Activated naive CD4-positive, alpha-beta T cell treated with anti-CD3 and anti-CD28 coated beads, Interleukin-2, amount 50 U/mL, for 72 hours (primary cell): ENCODE results near the gene ZNF280A. TPM values are rescaled to one million over a fixed set of nuclear protein-coding genes. Genes with fewer than 3 reads are reported as not detected.
A peak's percentile ranks its signal among the peaks of the same experiment; 100 is the strongest.
"Not testable (repeated sequence)": the region's sequence is repeated elsewhere in the genome, so short reads cannot be mapped to it uniquely, and the experiment has no call there.

Source experiments
- ATAC-seq, 2 donors: fragments of 150-1000 bp; cut with Tn5 transposase; 2 replicates each; pipeline ENCODE4 v1.10.0; 2021; ENCODE audit warnings: mild to moderate bottlenecking in 2 of 2, moderate library complexity in 2 of 2
- DNase-seq, 2 donors: peaks; one replicate each; pipeline ENCODE4 v3.0.0; 2021 to 2022; ENCODE audit warnings: low spot score in 2 of 2
- H3K27ac Mint-ChIP-seq, 2 donors: one replicate each; pipeline ENCODE4 v1.8.0; 2022; ENCODE audit warnings: mild to moderate bottlenecking in 2 of 2, mixed read lengths in 2 of 2
- H3K36me3 Mint-ChIP-seq, 2 donors: one replicate each; pipeline ENCODE4 v1.8.0; 2022; ENCODE audit warnings: mixed read lengths in 2 of 2
- H3K9me3 Mint-ChIP-seq, 2 donors: one replicate each; pipeline ENCODE4 v1.8.0; 2022; ENCODE audit warnings: mixed read lengths in 2 of 2
- total RNA-seq, 2 donors: library from RNA; stranded (reverse); gene quantifications; one replicate each; pipeline ENCODE4 v1.2.3, GENCODE V29; 2022

The ZNF280A gene
- total RNA-seq, 2 donors from 2014 or later, result not detected

DNA sequence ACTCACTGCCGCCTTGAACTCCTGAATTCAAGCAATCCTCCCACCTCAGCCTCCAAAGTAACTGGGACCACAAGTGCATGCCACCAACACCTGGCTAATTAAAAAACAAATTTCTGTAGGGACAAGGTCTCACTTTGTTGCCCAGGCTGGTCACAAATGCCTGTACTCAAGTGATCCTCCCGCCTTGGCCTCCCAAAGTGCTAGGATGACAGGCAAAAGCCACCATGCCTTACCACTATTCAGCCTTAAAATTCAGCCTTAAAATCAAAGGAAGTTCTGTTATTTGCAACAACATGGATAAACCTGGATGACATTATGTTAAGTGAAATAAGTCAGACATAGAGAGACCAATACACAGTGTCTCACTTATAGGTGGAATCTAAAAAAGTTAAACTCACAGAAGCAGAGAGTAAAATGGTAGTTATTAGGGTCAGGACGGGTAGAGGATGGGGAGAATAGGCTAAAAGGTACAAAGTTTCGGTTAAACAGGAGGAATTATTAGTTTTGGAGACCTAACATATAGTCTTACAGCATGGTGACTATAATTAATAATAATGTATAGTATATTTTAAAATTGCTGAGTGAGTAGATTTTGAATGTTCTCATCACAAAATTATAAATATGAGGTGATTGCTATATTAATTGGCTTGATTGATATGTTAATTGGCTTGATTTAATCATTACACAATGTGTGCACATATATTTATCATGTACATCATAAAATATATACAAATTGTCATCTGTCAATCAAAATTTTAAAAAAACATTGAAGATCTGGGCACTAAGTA lies 6.2 kb upstream of the ZNF280A start:
- no peak overlapping the region for H3K27ac Mint-ChIP-seq
- ATAC-seq, result no peak
- H3K36me3 Mint-ChIP-seq, result no peaks in the 10 kb centered on the region

DNA sequence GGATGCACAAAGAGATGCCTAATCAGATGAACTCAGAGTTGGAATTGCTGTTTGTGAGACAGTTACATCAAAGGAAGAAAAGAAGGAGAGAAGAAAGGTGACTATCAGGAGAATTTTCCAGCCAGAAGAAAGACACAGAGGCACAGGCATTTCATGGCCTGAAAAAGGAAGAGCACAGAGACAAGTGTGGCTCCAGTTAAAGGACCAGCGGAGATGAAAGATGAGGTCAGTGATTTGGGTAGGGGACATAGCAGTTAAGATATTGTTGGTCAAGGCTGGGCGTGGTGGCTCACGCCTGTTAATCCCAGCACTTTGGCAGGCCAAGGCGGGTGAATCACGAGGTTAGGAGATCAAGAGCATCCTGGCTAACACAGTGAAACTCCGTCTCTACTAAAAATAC lies 3.4 kb upstream of the ZNF280A start:
- no peak overlapping the region for H3K27ac Mint-ChIP-seq
- no peaks in the 10 kb centered on the region for H3K36me3 Mint-ChIP-seq
- H3K9me3 Mint-ChIP-seq, result no peaks in the 10 kb centered on the region
- DNase-seq (no peak), ATAC-seq (no peak)

More for the DNA sequence above, 6.2 kb upstream of the ZNF280A start:
- H3K9me3 Mint-ChIP-seq, result no peaks in the 10 kb centered on the region
- DNase-seq, result no peak

DNA sequence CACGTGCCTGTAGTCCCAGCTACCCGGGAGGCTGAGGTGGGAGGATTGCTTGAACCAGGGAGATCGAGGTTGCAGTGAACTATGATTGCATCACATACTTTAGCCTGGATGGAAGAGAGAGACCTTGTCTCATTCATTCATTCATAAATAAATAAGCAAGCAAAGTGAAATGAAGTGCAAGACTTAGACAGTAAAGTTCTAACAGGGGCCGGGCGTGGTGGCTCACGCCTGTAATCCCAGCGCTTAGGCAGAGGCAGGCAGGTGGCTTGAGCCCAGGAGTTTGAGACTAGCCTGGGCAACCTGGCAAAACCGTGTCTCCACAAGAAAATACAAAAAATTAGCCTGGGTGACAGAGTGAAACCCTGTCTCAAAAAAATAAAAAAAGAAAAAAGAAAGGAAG lies 1.6 kb upstream of the ZNF280A start:
- no peak for ATAC-seq
- DNase-seq, result no peak
- no peaks in the 10 kb centered on the region for H3K9me3 Mint-ChIP-seq
- H3K36me3 Mint-ChIP-seq, result no peaks in the 10 kb centered on the region
- no peak overlapping the region for H3K27ac Mint-ChIP-seq

DNA sequence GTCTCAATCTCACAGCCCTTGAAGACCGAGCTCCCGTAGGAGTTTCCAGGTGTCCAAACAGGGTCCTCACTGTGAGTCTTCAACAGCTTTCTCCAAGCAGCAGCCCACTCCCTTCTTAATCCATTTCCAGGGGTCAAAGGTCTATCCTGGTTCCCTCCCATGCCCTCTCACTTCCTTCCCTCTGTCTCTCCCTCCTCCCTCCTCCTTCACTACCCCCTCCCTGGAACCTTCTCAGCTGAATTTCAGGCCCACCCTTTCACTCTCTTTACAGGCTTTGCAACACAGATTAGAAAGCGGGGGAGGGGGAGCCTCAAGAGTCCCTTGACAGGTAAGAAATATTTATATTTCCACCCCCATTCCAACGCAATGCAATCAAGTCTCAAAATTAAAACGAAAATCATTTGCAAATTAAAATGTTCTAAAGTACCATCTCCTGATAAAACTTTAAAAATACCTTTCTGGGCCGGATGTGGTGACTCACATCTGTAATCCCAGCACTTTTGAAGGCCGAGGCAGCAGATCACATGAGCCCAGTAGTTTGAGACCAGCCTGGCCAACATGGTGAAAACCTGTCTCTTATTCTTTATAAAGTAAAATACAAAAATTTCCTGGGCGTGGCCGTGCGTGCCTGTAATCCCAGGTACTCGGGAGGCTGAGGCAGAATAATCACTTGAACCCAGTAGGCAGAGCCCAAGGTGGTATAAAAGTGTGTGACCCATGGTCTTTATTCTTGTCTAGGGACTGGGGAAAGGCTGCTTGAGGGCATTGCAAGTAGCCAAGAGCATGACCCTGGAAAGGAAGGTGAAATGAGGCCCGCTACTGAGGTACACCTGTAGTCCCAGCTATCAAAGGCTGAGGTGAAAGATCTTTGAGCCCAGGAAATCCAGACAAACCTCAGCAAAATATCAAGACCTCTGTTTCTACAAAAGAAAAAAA lies 865 bp upstream of the ZNF280A start:
- Mint-ChIP-seq H3K9me3 (no peaks in the 10 kb centered on the region), H3K27ac (no peak overlapping the region), H3K36me3 (no peaks in the 10 kb centered on the region)
- no peak for ATAC-seq
- DNase-seq, result no peak

DNA sequence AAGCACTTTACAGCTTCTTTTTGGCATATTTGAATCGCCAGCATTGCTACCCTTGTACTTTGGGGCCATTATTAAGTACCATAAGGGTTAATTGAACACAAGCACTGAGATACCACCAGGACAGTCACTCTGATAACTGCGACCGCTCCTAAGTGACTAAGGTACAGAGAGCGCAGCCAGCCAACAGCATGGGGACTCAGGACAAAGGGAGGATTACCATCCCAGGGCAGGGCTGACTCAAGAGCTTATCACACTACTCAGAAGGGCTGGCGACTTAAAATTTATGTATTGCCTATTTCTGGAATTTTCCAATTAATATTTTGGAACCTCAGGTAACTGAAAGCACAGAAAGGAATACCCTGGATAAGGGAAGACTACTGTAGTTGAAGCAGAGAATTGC lies 479 bp downstream of the ZNF280A start:
- Mint-ChIP-seq H3K36me3 (no peaks in the 10 kb centered on the region), H3K9me3 (no peaks in the 10 kb centered on the region), H3K27ac (no peak overlapping the region)
- ATAC-seq (no peak), DNase-seq (no peak)

DNA sequence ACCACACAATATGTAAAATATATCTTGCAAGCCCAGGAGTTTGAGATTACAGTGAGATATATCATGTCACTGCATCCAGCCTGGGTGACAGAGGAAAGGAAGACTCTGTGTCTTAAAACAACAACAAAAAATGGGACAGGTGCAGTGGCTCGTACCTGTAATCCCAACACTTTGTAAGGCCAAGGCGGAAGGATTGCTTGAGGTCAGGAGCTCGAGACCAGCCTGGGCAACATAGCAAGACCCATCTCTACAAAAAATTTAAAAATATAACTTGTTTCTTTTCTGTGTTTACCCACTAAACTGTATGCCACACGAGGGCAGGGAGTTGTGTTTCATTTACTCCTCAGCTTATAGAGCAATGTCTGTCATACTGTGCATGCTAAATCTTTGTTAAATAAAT lies 3.1 kb downstream of the ZNF280A start:
- no peak for DNase-seq
- H3K27ac Mint-ChIP-seq, result no peak overlapping the region
- no peak for ATAC-seq
- no peaks in the 10 kb centered on the region for H3K36me3 Mint-ChIP-seq
- H3K9me3 Mint-ChIP-seq, result no peaks in the 10 kb centered on the region

DNA sequence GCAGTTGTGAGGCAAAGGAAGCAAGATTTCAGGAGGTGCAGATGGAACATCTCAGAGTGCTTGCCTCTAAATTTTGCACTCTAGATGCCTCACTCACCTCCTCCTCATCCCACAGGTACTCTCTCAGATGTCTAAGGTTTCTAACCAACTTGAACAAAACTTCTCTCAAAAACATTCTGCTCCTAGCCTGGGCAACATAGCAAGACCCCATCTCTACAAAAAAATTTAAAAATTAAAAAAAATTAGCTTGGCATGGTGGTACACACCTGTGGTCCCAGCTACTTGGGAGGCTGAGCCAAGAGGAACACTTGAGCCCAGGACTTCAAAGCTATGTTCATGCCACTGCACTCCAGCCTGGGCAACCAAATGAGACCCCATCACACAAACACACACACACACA lies 4.2 kb downstream of the ZNF280A start:
- ATAC-seq, result no peak
- Mint-ChIP-seq H3K36me3 (no peaks in the 10 kb centered on the region), H3K27ac (no peak overlapping the region), H3K9me3 (no peaks in the 10 kb centered on the region)
- no peak for DNase-seq

DNA sequence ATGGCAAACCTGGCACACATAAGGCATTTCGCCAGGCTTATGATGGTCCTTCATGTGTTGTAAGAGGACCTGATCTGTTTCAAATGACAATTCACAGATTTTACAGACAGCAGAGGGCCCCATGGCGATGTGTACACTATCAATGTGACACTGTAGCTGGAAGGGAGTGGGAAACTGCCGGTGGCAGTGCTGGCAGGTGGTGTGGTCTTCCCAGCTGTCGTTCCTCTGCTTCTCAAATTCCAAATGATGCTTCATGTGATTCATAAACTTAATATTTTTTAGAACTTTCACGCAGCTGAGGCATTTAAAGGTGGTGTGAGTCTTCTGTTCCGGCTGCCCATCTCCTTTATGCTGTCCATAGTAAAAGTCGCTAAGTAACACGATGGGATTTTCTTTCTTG lies 5.6 kb downstream of the ZNF280A start:
- not testable (repeated sequence) for DNase-seq, H3K27ac Mint-ChIP-seq, H3K36me3 Mint-ChIP-seq, ATAC-seq, H3K9me3 Mint-ChIP-seq

DNA sequence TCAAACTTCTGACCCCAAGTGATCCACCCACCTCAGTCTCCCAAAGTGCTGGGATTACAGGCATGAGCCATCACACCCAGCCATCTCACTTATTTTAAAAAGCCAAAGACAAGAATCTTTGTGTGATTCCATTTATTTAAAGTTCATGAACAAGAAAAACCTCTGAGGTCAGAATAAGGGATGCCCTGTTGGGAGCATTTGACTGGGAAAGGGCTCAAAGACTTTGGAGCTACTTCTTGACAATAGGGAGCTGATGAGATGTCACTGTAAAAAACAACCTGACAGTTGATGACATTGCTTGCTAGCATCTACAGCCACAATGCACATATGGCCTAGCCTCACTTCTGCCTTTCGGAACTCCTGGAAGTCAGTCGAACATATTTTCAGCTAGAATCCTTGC lies 6.5 kb downstream of the ZNF280A start:
- DNase-seq (no peak), ATAC-seq (no peak)
- Mint-ChIP-seq H3K27ac (no peak overlapping the region), H3K9me3 (peaks cover 3 to 9% of the 10 kb centered on the region in 2 donors), H3K36me3 (peaks cover 5 to 9% of the 10 kb centered on the region in 2 donors)

DNA sequence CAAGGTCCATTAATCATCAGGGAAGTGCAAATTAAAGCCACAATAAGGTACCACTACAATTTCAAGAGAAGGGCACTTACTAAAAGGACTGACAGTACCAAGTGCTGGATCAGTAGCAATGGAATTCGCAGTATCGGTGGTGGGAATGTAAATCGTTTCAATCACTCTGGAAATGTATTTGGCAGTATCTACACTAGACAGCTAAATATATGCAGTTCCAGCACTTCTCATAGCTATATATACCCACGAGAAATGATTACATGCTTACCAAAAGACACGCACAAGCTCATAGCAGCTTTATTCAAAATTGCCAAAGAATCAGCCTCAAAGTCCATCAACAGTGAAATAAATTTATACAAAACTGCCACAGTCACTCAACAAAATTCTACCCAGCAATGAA lies 7.1 kb downstream of the ZNF280A start:
- Mint-ChIP-seq H3K36me3 (peaks cover 5 to 9% of the 10 kb centered on the region in 2 donors), H3K9me3 (peaks cover 3 to 9% of the 10 kb centered on the region in 2 donors), H3K27ac (no peak overlapping the region)
- DNase-seq, result no peak
- ATAC-seq, result no peak

DNA sequence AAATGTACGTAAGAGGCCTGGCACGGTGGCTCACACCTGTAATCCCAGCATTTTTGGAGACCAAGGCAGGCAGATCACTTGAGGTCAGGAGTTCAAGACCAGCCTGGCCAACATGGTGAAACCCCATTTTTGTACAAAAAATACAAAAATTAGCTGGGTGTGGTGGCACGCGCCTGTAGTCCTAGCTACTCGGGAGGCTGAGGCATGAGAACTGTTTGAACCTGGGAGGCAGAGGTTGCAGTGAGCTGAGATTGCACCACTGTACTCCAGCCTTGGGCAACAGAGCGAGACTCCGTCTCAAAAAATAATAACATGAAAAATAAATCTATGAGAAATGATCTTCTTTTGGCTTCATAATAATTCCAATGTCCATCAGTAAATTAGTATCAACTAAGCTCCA lies 9.2 kb downstream of the ZNF280A start:
- H3K9me3 Mint-ChIP-seq, H3K27ac Mint-ChIP-seq, ATAC-seq, DNase-seq: not testable (repeated sequence)
- H3K36me3 Mint-ChIP-seq, result peaks cover 9 to 17% of the 10 kb centered on the region in 2 donors

DNA sequence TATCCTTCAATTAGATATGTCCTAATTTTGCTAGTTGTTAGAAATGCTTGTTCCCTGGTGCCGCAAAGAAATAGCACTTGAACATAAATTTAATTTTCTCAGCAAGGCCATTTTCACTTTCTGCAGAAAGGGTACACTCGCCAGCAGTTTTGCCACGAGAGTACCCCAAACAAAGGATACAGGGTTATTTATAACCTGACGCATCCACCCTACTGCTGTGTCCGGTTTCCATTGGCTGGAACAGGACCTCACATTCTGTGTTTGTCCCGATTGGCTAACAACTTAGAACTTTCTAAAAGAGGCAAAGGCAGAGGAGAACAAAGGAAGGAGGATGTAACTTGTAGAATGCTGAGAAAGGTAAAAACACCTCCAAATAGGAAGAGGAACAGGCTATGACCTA lies 10.2 kb downstream of the ZNF280A start:
- H3K36me3 Mint-ChIP-seq, result peaks cover 12 to 21% of the 10 kb centered on the region in 2 donors
- H3K9me3 Mint-ChIP-seq, DNase-seq, H3K27ac Mint-ChIP-seq, ATAC-seq: not testable (repeated sequence)

DNA sequence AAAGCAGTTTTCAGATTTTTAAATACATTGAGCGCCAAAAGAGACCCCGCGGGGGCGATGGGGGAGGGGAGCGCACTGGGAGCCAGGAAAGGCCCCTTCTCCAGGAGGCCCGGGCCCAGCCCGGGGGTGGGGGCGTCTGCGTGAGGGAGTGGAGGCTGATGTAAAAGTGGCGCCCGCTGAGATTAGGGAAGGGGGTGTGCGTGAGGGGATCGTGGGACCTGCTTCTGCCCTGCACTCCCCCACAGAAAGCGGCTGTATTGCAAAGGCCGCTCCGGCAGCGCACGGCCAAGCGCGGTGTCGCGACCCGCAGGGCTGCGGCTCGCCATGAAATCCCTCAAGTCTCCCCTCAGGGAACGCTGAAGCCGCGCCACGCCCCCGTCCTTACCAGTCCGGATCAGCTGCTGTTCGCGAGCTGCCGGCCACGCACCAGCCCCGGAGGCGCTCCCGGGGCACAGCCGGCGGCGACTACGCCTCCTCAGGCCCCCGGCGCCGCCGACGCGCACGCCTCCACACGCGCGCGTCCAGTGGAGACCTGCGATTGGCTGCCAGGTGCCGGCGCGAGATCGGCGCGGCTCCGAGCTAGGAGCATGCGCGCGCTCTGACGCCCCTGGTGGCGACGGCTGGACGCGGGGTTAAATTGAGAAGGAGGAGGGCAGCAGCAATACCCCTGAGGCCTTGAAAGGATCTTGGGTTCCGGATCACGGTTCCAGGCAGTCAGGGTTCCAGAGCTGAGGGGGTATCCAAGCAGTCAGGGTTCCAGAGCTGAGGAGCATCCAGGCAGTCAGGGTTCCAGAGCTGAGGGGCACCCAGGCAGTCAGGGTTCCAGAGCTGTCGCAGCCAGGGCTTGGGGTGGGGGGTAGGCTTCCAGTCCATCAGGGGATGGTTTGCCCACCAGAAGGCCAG lies 11.5 kb downstream of the ZNF280A start, which contains the start of gene ZNF280B:
ZNF280B (minus strand) TSS at position 469 of the 903 bp plus-strand sequence. CDS start 19,344 bp downstream, outside the sequence.
- Mint-ChIP-seq H3K9me3 (peaks cover 3 to 9% of the 10 kb centered on the region in 2 donors), H3K27ac (peak within 1 kb of the TSS in 1 of 2 donors; percentile 71), H3K36me3 (peaks cover 19 to 26% of the 10 kb centered on the region in 2 donors)
- DNase-seq (peak; percentile 82 to 91), ATAC-seq (peak; percentile 98 to 99)

DNA sequence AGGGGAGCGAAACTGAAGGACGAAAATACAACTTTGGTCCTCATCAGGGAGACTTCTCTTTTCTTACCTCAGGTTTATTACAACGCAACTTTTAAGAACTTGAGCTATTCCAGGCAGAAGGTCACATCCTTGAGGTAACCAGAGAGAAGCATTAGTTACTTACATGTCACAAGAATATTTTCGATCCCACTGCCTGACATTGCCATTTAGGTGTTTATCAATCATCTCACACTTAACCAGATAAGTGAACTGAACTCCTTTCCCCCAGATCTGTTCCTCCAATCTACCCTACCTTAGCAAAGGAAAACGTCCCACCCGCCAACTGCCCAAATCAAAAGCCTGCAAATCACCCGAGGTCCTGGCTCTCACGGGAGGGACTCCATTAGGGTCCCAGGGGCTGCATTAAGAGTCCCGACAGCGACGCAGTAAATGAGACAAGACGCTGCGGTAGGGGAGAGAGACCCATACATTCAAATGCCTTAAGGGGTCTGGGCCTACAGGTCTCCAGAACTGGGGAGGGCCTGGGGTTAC lies 12.3 kb downstream of the ZNF280A start:
- peak in 1 of 2 donors; percentile 5 for ATAC-seq
- peaks cover 19 to 26% of the 10 kb centered on the region in 2 donors for H3K36me3 Mint-ChIP-seq
- H3K27ac Mint-ChIP-seq, result peak overlapping the region in 1 of 2 donors; percentile 71
- H3K9me3 Mint-ChIP-seq, result peaks cover 3 to 9% of the 10 kb centered on the region in 2 donors
- DNase-seq, result peak in 1 of 2 donors; percentile 3

DNA sequence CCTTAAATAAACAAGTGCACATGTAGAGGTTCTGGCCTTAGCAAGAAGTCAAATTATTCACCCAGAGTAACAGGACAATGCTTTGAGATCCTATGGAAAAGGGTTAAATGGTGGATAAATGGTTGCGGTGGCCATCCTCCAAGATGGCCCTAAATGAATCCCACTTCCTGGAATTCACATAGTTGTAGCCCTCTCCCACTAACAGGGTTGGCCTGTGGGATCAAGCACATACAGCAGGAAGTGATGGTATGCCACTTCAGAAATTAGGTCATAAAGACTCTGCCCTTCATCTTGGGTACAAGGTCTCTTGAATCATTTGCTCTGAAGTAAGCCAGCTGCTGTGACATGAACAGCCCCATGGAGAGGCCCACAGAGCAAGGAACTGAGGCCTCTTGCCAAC lies 13.3 kb downstream of the ZNF280A start:
- peaks cover 19 to 26% of the 10 kb centered on the region in 2 donors for H3K36me3 Mint-ChIP-seq
- no peak for ATAC-seq
- H3K27ac Mint-ChIP-seq, result no peak overlapping the region
- peaks cover 3 to 9% of the 10 kb centered on the region in 2 donors for H3K9me3 Mint-ChIP-seq
- no peak for DNase-seq

DNA sequence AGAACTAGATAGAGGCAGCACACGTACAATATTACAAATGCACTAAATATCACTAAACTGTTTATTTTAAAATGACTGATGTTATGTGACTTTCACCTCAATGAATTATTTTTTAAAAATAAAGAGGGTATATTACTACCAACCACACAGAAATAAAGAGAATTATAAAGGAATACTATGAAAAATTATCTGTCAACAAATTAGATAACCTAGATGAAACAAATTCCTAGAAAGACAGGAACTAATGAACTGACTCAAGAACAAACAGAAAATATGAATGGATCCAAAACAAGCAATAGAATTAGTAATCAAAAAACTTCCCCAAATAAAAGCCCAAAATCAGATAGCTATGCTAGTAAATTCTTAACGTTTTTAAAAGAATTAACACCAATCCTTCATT lies 21.8 kb downstream of the ZNF280A start:
- ATAC-seq (no peak), DNase-seq (no peak)
- no peaks in the 10 kb centered on the region for H3K9me3 Mint-ChIP-seq
- H3K36me3 Mint-ChIP-seq, result peaks cover 0 to 5% of the 10 kb centered on the region in 2 donors
- H3K27ac Mint-ChIP-seq, result no peak overlapping the region
